HG03558 (cell line): ENCODE measurements around the gene CACNA1A.
"Not testable (repeated sequence)": the region's sequence is repeated elsewhere in the genome, so short reads cannot be mapped to it uniquely, and the experiment has no call there.

ENCODE experiments used
- ATAC-seq: cut with Tn5 transposase; IDR thresholded peaks from one replicate; pipeline ENCODE4 v1.9.1; 2021; ENCODE audit warnings: moderate number of reproducible peaks; ENCODE audit not compliant: unreplicated experiment; ENCODE audit errors: extremely low read depth

Gene CACNA1A

DNA sequence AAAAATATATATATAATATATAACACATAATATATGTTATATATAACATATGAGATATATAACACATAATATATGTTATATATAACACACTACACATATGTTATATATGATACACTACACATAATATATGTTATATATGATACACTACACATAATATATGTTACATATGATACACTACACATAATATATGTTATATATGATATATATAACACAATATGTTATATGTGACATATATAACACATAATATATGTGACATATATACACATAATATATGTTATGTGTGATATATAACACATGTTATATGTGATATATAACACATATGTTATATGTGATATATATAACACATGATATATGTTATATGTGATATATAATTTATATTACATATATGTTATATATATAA is 129.7 kb downstream of the CACNA1A start:
- ATAC-seq, result no peak

DNA sequence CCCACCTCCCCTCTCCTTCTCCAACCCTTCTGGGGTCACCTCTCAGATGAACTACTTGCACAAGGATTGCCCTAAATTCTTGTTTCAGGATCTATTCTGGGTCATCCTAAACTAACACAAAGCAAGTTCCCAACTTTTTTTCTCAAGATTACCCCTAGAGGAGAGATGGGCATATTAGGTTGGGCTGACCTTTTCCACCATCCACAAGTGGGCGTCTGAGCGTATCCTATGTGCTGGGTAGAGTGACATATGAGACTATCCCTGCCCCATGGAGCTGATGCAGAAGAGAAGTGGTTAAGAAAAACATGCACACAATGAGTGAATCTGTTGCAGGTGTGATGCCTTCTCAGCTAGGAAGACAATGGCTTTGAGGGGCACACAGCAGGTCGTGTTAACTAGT is 132.7 kb downstream of the CACNA1A start:
- ATAC-seq, result no peak

DNA sequence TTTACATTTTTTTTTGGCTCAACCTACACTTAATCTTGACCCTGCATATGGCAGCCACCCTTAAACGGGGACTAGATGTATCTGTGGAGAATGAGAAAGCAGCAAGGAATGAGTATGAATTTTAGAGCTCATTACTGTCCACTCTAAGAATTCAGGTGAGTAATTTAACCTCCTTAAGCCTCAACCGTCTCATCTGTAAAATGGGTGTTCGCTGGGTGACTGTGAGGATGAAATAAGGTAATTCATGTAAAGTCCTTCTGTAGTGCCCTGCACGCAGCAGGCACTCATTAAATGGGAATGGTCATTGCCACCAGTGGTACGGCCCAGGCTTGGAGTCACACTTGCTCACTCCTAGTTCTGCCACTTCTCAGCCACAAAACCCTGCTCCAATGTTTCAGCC is 135.3 kb downstream of the CACNA1A start:
- no peak for ATAC-seq

DNA sequence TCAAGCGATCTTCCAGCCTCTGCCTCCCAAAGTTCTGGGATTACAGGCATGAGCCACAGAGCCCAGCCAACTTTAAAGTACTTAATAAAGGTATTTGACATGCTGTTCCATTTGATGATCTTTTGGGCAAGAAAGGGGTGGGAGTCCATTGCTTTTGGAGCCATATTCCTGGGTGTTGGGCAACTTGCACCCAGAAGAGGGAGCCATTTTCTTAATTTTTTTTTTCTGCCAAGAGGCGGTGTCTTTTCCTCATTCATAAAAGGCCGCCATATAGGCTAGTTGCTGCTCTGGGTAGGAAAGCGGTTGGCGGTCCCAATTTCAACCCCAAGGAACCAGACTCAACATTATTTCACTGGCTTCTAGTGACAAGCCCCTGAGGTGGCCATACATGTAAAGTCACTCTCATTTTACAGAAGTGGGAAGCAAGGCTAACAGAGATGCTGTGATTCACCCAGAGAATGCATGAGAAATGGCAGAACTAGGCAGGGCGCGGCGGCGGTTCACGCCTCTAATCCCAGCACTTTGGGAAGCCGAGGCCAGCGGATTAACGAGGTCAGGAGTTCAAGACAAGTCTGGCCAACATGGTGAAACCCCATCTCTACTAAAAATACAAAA is 139.6 kb downstream of the CACNA1A start:
- ATAC-seq, result no peak

DNA sequence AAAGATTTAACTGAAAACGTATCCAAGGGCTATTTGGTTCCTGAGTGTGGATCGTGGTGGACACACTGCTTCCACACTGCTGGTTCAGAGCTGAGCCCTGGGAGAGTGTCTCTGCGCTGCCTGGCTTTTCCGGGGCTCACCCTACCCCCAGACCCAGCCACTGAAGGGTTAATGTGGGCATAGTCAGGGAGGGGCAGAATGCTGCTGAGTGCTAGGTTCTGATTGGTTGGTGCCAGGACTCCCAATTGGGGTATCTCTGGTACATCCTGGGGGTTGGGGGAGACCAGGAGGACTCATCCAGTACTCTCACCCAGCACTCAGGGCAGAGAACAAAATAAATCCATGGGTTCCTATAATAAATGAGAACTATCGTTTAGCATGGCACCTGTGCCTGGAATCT is 142.3 kb downstream of the CACNA1A start:
- no peak for ATAC-seq

DNA sequence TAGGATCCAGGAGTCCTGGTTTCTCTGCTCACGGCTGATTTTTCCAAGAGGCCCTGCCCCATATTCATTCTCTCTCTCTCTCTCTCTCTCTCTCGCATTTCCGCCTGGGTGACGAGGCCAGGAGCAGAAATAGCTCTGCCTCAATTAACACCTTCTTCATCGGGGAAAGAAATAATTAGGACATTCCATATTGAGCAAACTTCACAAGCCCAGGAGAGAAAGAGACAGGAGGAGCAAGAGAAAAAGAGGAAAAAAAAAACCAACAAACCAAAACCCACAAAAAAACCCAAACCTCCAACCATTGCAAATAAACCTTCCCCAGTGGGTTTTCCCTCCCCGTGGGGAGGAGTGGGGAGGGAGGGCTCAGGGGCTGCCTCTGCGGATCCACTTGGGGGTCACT is 143.0 kb downstream of the CACNA1A start:
- no peak for ATAC-seq

DNA sequence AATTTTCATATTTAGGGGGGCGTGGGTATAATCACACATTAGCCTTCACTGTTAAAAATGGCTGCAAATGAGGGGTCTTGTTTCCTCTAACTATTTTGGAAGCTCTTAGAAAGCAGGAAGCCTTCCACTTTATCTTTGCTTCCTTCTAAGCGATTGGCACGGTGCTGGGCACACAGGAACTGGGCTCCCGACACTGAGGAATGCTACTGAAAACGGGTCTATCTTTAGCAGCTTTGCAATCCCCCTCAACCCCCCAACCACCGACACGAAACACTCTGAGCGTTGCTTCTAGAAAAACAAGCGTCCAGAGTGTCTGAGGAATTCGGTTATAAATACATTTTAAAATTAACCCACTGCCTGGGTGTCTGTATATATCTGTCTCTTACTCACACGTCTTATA is 143.6 kb downstream of the CACNA1A start:
- ATAC-seq, result no peak

DNA sequence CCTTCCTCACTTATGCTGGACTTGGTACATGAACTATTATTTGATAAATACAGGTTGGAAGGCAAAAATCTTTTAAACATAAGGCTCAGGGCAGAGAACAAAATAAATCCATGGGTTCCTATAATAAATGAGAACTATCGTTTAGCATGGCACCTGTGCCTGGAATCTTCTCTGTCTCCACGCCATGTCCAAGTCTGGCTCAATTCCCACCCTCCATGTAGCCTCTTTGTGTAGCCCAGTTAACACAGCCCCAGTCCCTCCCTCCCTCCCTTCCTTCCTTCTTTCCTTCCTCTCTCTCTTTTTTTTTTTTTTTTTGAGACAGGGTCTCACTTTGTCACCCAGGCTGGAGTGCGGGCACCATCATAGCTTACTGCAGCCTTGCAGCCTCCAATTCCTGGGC is 144.6 kb downstream of the CACNA1A start:
- ATAC-seq, result not testable (repeated sequence)

DNA sequence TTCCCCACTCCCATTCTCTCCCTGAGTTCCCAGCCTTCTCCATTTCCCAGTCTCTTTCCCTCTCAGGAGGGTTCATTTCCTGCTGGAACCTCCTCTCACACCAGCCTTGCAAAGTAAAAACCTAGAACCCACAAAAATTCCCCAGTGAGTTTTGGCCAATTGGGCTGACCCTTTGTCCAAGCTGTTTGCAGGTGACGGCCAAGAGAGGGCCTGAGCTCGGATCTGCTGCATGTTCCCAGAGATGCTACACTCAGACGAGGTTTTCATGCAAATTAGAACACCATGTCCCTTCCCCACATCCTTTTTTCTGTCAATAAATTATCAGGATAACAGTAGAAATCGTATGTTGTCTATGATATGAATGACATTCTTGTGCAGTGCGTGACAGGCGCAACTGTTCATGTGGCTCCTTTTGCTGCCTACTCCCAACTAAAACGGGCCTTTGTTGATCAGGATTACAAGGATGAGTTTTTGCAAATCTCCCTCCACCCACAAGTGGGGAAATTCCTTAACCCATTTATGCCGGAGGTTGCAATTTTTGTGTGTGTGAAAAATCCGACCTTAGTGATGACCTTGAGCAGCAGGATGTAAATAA is 149.5 kb downstream of the CACNA1A start:
- no peak for ATAC-seq

DNA sequence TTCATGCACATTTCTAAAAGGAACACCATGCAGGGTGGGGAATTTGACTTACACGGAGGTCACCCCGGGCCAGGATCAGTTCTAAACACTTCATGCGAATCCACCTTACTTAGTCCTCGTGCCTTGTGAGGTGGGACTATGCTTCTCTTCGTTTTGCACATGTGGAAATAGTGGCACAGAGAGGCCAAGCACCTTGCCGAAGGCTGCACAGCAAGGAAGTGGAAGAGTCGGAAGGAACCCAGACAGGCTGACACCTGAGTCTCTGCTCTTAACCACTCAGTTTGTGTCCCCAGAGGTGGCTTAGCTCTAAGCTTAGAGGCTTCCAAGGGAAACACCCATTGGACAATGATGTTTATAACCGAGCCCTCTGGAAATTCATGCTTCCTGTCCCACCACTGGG is 150.1 kb downstream of the CACNA1A start:
- ATAC-seq, result no peak

DNA sequence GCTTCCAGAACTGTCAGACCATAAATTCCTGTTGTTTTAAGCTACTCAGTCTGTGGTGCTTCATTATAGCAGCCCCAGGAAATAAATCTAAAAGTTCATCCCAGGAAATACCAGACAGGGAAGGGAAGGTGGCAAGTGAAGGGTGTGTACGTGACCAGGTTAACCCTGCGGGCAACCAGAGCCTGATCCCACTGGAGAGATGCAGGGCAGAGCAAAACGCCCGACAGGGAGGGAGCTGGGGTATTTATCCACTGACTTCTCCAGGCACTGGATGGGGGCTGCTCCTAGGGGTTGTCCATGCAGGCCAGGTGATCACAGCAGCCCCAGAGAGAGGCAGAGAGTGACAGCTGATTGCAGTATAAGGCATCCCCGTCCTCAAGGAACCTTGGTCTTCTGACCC is 150.9 kb downstream of the CACNA1A start:
- ATAC-seq, result no peak

DNA sequence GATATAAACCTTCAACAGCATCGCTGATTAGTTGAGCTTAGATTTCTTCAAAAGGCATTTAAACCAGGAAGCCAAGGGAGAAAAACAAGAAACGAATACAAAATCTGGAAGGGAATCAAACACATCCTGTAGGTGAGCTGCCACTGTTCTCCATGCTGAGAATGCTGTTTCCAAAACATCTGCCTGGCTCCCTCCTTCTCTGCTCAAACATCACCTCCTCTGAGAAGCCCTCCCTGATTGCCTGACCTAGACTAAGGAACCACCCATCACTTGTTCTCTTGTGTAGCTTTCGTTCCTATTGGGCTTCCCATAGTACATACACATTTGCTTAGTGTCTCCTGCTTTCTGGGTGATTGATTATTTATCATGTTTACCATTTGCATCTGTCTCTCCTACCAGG is 152.7 kb downstream of the CACNA1A start:
- ATAC-seq, result no peak

DNA sequence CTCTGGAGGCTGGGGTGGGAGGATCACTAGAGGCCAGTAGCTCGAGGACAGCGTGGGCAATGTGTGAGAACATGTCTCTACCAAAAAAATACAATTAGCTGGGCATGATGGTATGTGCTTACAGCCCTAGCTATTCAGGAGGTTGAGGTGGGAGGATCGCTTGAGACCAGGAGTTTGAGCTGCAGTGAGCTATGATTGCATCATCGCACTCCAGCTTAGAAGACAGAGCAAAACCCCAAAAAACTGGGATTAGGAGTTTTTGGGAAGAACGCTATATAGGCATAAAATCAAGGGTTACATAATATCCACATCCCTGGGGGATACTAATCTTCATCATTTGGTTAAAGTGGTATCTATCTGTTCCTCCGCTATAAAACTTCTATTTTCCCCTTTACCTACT is 155.5 kb downstream of the CACNA1A start:
- no peak for ATAC-seq

DNA sequence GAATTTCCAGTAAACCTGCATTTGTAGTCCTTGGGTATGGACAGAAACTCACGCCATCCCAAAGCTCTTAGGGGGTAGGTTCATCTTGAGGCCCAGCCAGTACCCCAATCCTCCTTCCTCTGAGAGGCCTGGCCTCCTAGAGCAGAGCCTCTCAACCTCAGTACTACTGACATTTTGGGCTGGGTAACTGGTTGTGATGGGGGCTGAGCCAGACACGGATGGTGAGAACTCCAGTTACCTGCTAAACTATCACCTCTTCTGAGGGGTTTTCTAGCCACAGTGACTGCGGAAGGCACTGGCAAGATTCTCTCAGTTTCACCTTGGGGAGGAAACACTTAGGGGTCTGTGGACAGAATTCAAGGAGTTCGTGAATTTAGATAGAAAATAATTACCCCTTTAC is 156.2 kb downstream of the CACNA1A start:
- ATAC-seq, result no peak

DNA sequence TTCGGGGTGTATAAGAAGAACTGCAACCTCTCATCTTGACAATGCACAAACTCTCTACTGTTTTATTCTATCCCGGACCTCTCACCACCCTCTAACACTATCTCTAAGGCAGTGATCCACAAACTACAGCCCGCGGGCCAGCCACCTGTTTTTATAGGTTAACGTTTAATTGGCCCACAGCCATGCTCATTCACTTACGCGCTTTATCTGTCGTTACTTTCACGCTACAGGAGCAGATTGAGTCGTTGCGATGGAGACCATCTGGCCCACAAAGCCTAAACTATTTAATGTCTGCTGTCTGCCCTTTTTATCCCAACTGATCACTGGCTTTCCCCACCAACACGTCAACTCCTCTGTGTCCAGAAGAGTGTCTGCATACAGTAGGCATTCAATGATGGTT is 158.9 kb downstream of the CACNA1A start:
- ATAC-seq, result no peak

DNA sequence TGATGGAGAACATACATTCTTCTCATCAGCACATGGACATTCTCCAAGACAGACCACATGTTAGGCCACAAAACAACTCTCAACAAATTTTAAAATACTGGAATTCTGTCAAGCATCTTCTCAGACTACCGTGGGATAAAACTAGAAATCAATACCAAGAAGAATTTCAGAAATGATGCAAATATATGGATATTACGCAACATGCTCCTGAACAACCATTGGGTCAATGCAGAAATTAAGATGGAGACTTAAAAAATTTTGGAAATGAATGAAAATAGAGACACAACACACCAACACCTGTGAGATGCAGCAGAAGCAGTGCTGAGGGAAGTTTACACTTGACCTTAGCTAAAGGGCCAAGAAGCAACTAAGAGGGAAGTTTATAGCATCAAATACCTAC is 162.8 kb downstream of the CACNA1A start:
- no peak for ATAC-seq

DNA sequence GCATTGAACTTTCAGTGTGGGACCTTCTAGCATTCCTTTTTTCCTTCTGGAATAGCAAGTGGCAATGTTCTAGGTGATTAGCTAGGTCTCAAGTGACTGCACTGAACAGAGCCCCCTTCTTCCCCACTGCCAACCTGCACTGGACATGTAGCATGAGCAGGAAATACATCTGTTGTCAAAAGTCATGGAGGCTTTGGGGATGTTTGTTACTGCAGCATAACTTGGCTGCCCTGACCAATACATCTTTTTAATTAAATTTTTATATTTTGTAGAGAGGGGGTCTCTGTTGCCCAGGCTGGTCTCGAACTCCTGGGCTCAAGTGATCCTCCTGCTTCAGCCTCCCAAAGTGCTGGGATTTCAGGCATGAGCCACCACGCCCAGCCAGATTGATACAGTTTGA is 163.6 kb downstream of the CACNA1A start:
- ATAC-seq, result no peak

DNA sequence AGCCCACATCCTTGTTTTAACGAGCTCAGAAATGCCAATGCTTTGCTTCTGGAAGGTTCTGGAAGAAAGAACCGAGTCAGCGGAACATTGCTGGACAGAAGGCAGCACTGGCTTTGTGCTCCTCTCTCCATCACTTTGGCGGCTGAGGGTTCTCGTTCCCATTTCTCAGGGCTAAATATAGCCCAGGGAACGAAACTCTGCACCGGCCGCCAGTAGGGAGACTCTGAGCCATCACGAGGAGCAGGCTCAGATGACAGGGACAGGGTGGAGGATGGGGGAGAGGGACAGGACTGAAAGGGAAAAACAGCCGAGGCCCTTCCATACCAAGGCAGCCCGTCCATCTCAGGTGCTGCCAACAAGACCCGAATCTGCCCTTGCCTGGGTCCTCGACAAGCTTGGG is 166.4 kb downstream of the CACNA1A start:
- ATAC-seq, result no peak

DNA sequence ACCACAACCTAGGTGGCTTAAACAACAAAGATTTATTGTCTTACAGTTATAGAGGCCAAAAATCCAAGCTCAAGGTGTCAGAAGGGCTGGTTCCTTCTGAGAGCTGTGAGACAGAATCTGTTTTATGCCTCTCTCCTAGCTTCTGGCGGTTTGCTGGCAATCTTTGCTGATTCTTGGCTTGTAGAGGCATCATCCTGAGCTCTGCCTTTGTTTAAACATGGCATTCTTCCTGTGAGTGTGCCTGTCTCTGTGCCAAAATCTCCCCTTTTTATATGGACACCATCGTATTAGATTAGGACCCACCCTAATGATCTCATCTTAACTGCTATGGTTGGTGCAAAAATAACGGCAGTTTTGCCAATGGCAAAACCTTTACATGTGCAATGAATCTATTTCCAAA is 169.1 kb downstream of the CACNA1A start:
- ATAC-seq, result no peak

DNA sequence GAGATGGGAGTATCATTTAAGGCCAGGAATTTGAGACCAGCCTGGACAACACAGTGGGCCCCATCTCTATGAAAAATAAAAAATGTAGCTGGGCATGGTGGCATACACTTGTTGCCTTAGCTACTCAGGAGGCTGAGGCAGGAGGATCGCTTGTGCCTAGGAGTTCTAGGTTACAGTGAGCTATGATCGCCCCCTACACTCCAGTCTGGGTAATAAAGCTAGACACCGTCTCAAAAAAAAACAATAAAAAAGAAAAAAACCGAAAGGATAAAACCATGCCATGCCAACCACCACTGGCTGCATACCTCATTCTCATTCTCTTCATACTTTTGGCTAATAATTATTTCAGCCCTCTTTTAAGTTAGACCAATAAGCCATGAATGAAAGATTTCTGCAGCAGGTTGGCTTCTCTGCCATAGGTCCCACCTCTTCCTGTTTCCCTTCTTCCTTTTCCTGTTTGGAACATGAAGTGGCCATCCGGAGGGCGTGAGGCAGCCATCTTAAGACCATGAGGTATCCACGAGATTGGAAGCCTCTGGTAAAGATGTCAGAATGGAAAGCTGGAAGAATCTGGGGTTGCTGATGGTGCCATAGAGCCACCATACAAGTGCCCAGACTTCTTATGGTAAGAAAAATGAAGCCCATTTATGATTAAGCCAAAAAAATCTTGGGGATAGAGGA is 171.3 kb downstream of the CACNA1A start:
- no peak for ATAC-seq

DNA sequence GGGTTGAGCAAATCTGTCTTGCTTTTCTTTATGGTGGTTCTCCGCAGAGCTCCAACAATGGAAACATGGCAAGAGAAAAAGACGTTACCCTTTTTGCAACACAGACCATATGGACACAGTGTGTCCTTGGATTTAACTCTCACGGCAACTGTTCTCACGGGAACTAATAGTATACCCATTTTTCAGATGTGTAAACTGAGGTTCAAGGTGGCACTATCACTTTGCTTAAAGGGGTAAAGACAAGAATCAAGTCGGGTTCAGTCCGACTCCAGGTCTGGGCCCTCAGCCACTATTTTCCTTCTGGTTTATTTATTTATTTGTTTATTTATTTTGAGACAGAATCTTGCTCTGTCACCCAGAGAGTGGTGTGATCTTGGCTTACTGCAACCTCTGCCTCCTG is 176.0 kb downstream of the CACNA1A start:
- ATAC-seq, result no peak

DNA sequence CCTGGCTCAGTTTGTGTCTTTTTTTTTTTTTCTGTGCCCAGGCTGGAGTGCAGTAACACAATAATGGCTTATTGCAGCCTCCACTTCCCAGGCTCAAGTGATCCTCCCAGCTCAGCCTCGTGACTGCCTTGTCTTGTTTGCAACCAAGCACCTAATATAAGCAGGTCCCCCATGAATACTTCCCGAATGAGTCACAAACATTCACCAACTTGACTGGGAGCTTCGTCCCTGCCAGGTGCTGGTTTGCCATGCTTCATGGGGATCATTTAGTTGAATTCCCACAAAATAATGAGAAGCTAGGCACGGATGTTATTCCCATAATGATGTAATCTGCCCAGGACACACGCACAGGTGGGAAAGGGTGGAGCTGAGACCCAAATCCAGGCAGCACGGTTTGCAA is 176.5 kb downstream of the CACNA1A start:
- no peak for ATAC-seq
